DND-41 (cell line): ENCODE results near the gene NRIP1.

Experiments
- EZH2 ChIP-seq: IDR thresholded peaks from 3 replicates; pipeline ENCODE4 v1.6.1; 2012; ENCODE audit warnings: borderline replicate concordance, low read depth, mild to moderate bottlenecking, moderate library complexity, low read length, inconsistent platforms; ENCODE audit not compliant: severe bottlenecking
- TF ChIP-seq, protein P1 (sequence below): IDR thresholded peaks from 2 replicates; pipeline ENCODE4 v1.5.1; 2012; ENCODE audit warnings: borderline replicate concordance, low read length, moderate library complexity, mild to moderate bottlenecking; ENCODE audit not compliant: poor library complexity, severe bottlenecking; ENCODE audit errors: extremely low read depth

DNA sequence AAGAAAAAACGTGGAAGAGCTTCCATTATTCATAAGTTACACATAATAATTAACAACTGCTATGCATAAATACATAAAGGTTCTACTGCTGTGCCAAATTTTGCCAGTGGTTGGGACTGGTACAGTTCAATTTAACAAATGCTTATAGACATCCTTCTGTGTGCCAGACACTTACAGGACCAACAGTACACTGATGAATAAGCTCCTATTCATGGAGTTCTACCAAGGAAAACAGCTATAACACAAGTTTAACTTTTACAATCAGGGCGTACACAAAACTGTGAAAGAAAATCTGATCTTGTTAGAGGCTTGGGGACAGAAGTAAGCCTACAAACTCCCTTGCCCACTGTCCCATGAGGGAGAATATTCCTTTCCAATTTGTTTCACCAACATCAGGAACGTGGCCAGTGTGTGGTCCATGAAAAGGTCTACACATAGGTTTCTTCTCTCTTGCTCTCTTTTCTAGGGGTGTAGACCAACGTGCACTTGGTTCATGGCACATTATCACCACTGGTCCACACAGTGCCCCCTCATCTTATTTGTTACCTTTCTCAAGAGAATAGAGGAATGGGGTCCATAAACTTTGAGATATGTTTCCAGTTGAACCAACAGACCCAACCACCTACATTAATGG lies 10.1 kb downstream of the NRIP1 start:
- TF ChIP-seq, protein P1, sequence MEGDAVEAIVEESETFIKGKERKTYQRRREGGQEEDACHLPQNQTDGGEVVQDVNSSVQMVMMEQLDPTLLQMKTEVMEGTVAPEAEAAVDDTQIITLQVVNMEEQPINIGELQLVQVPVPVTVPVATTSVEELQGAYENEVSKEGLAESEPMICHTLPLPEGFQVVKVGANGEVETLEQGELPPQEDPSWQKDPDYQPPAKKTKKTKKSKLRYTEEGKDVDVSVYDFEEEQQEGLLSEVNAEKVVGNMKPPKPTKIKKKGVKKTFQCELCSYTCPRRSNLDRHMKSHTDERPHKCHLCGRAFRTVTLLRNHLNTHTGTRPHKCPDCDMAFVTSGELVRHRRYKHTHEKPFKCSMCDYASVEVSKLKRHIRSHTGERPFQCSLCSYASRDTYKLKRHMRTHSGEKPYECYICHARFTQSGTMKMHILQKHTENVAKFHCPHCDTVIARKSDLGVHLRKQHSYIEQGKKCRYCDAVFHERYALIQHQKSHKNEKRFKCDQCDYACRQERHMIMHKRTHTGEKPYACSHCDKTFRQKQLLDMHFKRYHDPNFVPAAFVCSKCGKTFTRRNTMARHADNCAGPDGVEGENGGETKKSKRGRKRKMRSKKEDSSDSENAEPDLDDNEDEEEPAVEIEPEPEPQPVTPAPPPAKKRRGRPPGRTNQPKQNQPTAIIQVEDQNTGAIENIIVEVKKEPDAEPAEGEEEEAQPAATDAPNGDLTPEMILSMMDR, result no peak
- TF ChIP-seq EZH2, result no peak
